HG03097 (cell line): ENCODE data around the gene GSTCD.
"Not testable (repeated sequence)": the region's sequence is repeated elsewhere in the genome, so short reads cannot be mapped to it uniquely, and the experiment has no call there.

Source experiments
- ATAC-seq: cut with Tn5 transposase; IDR thresholded peaks from one replicate; pipeline ENCODE4 v1.9.1; 2021; ENCODE audit not compliant: unreplicated experiment, low FRiP score

Gene GSTCD

DNA sequence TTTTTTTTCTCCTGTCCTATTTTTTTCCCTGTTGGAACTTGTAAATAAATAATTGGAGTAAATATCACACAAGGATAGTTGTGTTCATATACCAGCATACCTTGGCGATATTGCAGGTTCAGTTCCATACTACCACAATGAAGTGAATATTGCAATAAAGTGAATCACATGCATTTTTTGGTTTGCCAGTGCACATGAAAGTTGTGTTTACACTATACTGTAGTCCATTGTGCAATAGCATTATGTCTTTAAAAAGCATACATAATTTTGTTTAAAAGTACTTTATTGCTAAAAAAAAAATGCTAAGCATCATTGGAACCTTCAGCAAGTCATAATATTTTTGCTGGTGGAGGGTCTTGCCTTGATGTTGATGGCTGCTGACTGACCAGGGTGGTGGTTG is 88.6 kb downstream of the GSTCD start:
- no peak for ATAC-seq

DNA sequence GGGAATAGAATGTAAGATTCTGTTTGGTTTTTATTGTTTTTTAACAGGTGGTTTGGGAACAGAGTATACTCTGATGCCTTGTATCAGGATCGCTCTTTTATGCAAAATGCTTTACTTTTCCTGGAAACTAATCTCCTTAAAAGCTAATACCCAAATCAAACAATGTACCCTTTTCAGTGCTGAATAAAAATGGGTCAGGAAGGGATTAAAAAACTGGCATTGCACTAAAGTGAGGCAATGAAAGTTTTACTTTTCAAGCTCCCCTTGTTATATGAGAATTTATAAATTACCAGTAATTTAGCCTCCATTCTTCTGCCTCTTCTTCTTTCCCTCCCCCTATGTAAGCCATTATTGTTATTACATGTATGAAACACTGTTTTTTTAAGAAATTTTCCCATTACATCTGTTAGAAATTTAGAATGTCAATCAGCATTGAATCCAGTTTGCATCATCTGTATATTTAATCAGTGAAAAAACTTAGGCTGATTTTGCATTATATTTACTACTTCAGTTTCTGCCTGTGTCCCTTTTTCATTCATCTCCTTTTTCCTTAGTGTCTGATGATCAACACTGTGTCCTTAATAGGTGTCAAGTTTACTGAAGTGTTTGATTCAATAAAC is 97.0 kb downstream of the GSTCD start:
- no peak for ATAC-seq

DNA sequence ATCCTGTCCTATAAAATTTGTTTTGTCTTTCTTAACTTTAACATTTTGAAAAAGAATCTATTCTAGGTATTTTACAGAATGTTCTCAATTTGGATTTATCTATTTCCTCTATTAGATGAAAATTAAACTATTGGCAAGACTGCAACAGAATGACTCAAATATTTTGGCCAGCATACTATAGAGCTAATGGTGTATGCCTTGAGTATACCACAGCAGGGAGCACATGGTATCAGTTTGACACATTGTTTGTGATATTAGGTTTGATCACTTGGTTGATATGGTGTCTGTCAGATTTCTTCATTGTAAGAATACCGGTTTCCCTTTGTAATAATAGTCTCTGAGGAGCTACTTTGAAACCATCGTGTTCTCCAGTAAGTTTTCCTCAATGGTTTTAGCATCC is 98.9 kb downstream of the GSTCD start:
- ATAC-seq = no peak

DNA sequence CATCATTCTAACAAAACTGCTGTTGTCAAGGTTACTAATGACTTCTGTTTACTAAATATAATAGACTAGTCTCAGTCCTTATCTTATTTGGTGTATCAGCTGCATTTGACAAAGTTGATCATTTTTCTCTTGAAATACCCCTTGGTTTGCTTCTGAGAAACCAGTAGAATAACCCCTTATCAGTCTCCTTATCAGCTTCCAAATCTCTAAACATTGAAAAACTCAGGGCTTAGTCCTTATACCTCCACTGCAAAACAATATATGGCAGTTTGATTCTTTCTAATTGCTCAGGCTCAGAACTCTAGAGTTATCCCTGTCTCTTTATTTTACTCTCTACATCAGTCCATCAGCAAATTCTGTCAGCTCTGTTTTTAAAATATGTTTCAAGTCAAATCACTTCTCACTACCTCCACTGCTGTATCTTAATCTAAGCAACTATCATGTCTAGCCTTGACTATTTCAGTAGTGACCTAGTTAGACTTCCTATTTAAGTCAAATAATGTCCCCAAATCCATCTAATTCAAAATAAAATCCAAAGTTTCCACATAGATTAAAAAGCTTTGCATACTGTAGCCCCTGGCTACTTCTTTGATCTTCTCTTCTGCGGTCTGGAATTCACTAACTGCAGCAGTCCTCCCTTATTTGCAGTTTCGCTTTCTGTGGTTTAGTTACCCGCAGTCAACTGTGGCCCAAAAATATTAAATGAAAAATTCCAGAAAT is 99.6 kb downstream of the GSTCD start:
- no peak for ATAC-seq

DNA sequence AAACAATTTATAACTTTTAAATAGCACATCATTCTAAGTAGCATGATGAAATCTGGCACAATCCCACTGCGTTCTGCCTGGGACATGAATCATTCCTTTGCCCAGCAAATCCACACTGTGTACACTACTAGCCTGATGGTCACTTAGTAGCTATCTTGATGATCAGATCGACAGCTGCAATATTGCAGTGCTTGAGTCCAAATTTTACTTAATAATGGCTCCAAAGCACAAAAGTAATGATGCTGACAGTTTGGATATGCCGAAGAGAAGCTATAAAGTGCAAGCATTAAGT is 100.1 kb downstream of the GSTCD start:
- ATAC-seq = no peak

DNA sequence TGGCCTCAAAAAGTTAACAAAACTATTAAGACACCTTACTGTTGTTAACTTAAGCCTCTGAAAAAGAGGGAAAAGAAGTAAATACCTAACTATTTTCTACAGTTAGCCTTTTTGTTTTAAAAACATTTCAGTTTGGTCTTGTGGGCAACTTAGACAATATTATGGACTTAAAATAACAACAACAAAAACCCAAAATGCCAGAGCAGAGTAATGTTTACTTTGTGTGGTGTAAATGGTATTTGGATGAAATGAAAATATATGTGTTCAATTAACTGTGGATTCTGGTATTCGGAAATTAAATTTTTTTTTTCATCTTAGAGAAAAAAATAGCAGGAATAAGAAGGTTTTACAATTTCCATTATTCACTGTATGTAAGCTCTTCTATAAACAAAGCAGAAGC is 107.1 kb downstream of the GSTCD start:
- ATAC-seq = no peak

DNA sequence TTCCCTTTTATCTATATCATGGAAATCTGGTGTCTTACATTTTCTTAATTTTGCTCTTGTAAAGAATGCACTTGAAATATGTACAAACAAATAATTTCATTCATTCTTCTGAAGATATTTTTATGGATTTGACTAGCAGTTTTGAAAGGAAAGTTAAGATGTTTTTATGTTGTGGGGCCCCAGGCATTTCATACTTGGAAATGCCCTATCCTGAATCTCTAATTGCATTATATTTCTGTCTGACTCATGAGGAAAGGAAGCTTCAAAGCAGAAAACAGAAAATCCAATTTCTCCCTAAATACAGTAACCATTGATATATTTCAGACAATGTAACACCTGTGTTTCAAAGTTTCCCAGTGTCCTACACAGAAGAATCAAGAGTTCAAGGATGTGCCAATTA is 113.5 kb downstream of the GSTCD start:
- ATAC-seq = no peak

DNA sequence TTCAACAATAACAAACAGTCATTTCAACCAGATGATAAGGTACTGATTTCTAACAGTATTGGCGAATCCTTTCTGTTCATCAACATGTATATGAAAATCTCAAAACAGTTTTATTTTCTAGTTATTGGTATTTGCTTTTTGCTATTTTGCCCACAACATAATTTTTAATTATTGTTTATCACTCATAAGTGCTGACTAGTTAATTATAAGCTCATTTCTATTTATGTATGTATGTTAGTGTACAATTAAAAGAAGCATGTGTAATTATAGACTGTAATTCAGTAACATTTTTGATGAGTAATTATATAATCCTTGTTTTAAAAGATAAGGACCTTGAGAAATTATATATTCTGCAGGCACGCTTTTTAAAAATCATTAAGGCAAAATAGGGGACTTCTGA is 119.5 kb downstream of the GSTCD start:
- no peak for ATAC-seq

DNA sequence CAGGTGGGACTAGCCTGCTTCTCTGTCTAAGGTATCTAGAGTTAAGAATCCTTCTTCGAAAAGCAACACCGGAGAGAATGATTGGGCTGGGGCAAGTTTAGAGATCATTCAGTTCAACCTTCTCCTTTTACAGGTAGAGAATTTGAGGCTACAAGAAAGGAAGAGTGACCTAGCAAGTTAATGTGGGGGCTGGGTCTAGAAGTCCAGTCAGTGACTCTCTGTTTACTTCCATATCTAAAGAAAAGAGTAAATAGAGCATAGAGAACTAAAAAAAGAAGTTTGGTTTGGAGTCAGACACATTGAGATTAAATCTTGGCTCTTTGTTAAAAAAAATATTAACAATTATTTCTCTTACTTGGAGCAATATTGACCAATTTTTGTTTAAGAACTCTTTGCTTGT is 122.6 kb downstream of the GSTCD start:
- ATAC-seq = no peak

DNA sequence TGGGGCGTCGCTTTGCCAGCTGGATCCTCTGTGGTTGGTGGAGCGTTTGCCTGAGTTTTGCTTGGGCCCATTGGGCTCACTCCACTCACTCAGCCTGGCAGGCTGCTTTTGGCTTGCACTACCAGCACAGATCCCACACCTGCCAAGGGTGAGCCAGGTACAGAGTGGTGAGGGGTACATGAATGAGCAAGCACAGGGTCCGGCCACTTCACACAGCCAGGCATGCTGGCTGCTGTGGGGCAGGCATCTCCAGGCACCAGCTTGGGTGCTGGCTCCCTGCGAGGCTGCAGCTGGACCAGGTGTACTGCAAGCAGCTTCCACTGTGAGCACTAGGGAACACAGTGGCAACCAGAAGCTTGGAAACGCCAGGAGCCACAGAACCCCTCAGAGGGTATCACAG is 126.6 kb downstream of the GSTCD start:
- no peak for ATAC-seq

DNA sequence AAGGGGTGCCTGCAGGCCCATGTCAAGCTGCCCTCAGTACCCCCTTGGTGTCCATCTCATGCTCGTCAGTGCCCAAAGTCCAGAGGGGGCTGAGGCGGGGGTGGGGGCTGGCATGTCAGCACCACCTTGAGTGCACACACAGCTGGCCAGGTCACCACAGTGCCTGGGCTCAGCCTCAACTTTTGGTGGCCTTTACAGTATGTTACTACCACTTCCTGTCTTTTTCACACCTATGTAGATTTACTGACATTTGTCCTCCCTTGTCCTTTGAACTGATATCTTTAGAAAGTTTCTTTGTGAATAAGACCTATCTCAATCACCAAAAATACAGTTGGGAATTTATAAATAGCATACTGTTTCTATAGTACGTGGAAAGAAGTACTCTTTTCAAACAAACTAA is 128.0 kb downstream of the GSTCD start:
- no peak for ATAC-seq

DNA sequence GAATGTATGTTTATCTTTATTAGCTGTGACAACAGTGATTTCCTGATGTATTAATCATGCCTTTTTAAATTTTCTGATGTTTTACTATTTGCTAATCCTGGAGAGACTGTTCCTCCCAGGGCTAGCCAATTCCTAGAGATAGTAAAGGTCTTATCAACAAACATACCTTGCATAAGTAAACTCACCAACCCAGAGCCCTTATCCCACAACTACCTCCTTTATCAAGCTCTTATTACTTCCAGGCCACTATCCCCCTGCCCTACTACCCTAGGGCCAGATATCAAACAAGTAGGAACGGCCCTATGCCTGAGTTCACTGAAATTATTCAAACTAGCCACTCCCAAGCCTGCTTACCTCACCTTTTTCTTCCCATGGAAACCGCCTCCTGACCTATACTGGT is 128.5 kb downstream of the GSTCD start:
- no peak for ATAC-seq

DNA sequence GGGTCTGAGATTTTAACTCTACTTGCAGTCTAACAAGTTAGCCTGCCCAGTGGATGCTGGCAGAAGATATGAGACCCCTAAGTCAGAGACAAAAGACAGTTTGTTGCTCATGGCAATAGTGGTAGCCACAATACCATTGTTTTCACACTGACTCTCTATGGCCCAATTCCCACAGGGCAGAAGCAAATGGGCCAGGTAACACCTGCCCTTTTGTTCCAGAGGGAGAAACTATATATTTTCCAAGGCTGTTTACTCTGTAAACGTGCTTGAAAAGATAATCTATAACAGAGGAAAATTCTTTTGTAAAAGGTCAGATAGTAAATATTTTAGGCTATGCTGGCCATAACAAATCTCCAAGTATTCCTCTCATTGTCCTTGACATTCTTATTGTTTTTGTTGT is 129.5 kb downstream of the GSTCD start:
- no peak for ATAC-seq

DNA sequence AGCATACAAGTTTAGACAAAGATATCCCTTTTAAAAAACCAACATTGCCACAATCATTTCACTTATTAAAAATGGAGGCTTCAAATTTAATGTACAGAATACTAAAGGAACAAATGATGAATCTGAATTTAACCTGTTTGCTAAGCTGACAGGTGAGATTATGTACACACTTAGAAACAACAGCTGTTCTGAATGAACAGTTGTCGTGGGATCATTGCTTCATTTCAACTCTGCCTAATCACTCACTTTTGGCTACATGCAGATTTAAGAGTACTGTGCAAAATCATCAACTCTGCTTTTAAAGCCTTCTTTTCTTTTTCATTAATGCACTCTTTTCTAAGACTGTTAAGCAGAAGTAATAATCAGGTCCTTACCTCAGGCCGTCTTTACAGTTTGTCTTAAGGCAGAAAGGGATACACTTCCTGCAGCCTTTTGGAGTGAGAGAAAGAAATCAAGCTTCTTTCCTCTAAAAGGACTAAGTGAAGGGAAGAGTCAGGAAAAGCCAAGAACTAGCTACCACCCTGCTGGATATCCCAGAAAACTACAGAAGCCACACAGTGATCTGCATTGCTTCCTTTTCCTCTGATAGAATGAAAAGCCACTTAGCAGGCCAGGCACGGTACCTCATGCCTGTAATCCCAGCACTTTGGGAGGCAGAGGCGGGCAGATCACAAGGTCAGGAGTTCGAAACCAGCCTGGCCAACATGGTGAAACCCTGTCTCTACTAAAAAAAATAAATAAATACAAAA is 132.0 kb downstream of the GSTCD start:
- no peak for ATAC-seq

DNA sequence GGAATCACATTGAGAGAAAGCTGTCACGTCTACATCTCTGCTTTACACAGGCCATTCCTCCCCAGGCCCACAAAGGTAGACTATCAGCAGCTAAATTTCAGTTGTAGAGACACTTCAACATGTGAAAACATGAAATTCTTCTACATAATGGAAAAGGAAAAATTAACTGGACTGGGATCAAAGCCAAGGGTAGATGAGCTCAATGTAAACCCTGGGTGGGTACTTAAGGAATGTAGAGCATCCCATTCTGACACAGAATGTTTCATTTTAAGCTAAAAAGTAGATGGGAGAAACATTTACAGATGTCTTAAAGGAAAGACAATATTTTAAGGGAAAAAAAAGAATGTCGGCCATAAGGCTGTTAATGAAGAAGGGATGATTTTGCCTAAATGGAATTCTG is 135.4 kb downstream of the GSTCD start:
- no peak for ATAC-seq

DNA sequence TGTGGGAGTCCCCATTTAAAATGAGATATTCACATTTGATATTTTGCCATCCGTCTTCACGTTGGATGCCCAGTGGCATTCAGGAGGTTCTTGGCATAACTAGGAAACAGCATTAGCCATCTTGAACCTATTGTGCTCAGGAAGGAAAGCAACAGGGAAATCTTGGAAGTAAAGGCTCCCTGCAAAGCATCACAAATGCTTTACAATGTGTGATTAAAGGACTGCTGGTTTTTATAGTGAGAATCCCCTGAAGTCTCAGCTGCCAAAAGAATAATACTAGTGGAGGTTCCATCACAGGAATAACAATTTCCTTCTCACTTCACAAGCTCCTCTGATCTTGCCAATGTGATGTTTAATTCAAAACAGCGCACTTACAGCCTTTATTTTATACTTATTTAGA is 137.0 kb downstream of the GSTCD start:
- ATAC-seq = no peak

DNA sequence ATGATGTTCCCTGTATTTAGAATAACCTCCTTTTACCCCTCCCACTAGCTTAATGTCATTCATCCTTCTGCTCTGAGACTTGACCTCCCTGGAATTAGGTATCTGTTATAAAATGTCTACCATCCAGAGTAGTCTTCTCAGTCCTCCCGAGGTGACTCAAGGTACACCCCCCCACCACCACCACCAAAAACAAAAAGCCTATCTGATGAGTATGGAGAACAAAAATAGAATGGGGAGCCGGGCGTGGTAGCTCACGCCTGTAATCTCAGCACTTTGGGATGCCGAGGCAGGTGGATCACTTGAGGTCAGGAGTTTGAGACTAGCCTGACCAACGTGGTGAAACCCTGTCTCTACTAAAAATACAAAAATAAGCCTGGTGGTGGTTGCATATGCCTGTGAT is 139.8 kb downstream of the GSTCD start:
- ATAC-seq = not testable (repeated sequence)

DNA sequence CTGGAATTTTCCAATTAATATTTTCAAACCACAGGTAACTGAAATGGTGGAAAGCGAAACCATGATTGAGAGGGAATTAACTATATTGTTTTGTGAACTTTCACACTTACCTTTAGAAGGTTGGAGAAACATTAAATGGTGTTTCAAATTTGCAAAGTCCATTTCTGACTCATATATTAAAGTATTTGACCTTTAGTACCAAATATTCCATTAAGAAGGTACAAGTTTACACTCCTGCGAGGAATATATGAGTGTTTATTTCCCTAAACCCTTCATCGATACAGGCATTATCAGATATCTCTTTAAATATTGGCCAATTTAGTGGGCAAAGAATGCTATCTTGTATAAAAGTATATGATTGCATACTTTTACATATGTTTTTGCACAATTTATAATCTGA is 142.6 kb downstream of the GSTCD start:
- ATAC-seq = no peak

DNA sequence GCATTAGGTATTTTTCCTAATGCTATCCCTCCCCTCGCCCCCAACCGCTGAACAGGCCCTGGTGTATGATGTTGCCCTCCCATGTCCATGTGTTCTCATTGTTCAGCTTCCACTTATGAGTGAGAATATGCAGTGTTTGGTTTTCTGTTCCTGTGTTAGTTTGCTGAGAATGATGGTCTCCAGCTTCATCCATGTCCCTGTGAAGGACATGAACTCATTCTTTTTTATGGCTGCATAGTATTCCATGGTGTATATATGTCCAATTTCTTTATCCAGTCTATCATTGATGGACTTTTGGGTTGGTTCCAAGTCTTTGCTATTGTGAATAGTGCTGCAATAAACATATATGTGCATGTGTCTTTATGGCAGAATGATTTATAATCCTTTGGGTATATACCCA is 143.6 kb downstream of the GSTCD start:
- ATAC-seq = not testable (repeated sequence)

DNA sequence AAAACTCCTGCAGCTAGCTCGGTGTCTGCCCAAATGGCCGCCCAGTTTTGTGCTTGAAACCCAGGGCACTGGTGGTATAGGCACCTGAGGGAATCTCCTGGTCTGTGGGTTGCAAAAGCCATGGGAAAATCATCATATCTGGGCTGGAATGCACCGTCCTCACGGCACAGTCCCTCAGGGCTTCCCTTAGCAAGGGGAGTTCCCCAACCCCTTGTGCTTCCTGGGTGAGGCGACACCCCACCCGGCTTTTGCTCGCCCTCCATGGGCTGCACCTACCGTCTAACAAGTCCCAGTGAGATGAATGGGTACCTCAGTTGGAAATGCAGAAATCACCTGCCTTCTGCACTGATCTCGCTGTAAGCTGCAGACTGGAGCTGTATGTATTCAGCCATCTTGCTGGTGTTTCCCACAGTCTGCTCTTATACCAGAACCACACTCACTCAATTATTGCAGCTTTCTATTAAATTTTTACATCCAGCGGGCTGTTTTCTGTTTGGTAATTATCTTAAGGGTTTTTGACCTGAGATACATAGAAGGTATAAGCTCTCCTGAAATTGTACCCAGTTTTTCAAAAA is 150.0 kb downstream of the GSTCD start:
- no peak for ATAC-seq

DNA sequence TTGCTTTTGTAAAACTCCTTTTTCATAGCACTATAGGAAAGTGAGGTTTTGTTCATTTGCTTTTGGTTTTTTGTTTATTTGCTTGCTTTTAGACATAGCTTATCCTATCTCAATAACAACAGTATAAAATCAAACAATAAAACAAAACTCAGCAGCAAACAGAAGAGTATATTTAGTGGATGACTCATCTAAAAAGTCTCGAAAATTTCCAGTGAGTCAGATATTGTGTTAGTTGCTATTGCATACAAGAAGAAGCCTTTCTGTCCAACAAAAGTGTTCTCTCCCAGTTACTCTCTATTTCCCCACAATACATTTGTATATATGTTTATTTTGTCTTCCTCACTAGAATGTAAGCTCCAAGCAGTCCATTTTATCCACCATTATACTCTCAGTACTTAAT is 150.6 kb downstream of the GSTCD start:
- no peak for ATAC-seq

DNA sequence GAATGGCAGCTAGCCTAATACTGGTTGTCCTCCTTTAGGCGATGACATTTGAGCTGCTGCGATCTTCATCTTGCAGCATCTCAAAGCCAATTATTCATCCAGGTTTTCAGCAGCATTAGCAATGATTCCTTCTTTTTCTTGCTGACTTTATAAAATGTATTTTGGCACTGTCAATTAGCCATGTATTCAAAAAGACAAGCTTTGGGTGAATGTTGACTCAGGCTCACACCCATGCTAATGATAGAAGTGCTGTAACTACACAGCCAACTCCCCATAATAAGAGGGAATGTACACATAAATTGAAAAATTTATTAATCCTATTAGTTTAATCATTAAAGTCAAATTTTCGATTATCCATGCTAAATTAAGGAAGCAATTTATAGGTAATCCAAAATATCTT is 162.4 kb downstream of the GSTCD start:
- no peak for ATAC-seq
